Subcutaneous abdominal adipose tissue (tissue), 5 donors: ENCODE data around the gene CLSTN2.

Experiments
- H3K27ac ChIP-seq: one replicate; pipeline ENCODE4 v1.7.0; 2013; ENCODE audit warnings: low read depth, mild to moderate bottlenecking, inconsistent platforms, low read length, moderate library complexity
- H3K27me3 ChIP-seq, 5 donors: one replicate each; pipeline ENCODE4 v1.7.0; 2013; ENCODE audit warnings: low read length in 5 of 5, inconsistent platforms in 1 of 5; ENCODE audit not compliant: control insufficient read depth in 5 of 5, insufficient read depth in 4 of 5
- H3K36me3 ChIP-seq, 5 donors: one replicate each; pipeline ENCODE4 v1.7.0; 2013; ENCODE audit warnings: low read length in 5 of 5; ENCODE audit not compliant: control insufficient read depth in 5 of 5, insufficient read depth in 5 of 5
- H3K4me1 ChIP-seq, 5 donors: one replicate each; pipeline ENCODE4 v1.7.0; 2013; ENCODE audit warnings: low read length in 5 of 5, mild to moderate bottlenecking in 3 of 5, moderate library complexity in 1 of 5; ENCODE audit not compliant: control insufficient read depth in 5 of 5, insufficient read depth in 5 of 5
- H3K4me3 ChIP-seq, 5 donors: one replicate each; pipeline ENCODE4 v1.7.0; 2013; ENCODE audit warnings: low read length in 5 of 5, low read depth in 1 of 5
- H3K9ac ChIP-seq, 5 donors: one replicate each; pipeline ENCODE4 v1.7.0; 2013; ENCODE audit warnings: low read length in 5 of 5, mild to moderate bottlenecking in 4 of 5, moderate library complexity in 3 of 5
- H3K9me3 ChIP-seq, 5 donors: one replicate each; pipeline ENCODE4 v1.7.0; 2013; ENCODE audit warnings: low read length in 5 of 5; ENCODE audit not compliant: control insufficient read depth in 5 of 5
- donor health status: healthy.
- donor health status: healthy.
- donor health status: healthy.
- donor health status: healthy.
- donor health status: healthy.

CLSTN2 gene

GRCh38 chr3:140532793-140533330 is 597.9 kb downstream of the CLSTN2 start:
- no peaks in the 10 kb centered on the region for H3K27me3 ChIP-seq
- H3K4me3 ChIP-seq: no peak overlapping the region
- peaks cover 0 to 9% (median 2%) of the 10 kb centered on the region in 5 donors for H3K4me1 ChIP-seq
- no peak overlapping the region for H3K9ac ChIP-seq
- peaks cover 0 to 13% (median 0%) of the 10 kb centered on the region in 5 donors for H3K36me3 ChIP-seq
- H3K27ac ChIP-seq: no peak overlapping the region
- peaks cover 0 to 3% (median 0%) of the 10 kb centered on the region in 5 donors for H3K9me3 ChIP-seq

GRCh38 chr3:140536926-140537726 is 602.1 kb downstream of the CLSTN2 start:
- H3K4me1 ChIP-seq: peaks cover 0 to 1% (median 0%) of the 10 kb centered on the region in 5 donors
- H3K36me3 ChIP-seq: peaks cover 0 to 13% (median 0%) of the 10 kb centered on the region in 5 donors
- H3K27ac ChIP-seq: no peak overlapping the region
- no peak overlapping the region for H3K9ac ChIP-seq
- H3K27me3 ChIP-seq: no peaks in the 10 kb centered on the region
- H3K9me3 ChIP-seq: peaks cover 0 to 3% (median 0%) of the 10 kb centered on the region in 5 donors
- no peak overlapping the region for H3K4me3 ChIP-seq

GRCh38 chr3:140537727-140538082 is 602.7 kb downstream of the CLSTN2 start:
- Histone ChIP-seq H3K36me3 (peaks cover 0 to 13% (median 0%) of the 10 kb centered on the region in 5 donors), H3K9ac (no peak overlapping the region), H3K4me1 (peaks cover 0 to 1% (median 0%) of the 10 kb centered on the region in 5 donors), H3K9me3 (peaks cover 0 to 3% (median 0%) of the 10 kb centered on the region in 5 donors), H3K4me3 (no peak overlapping the region), H3K27ac (no peak overlapping the region), H3K27me3 (no peaks in the 10 kb centered on the region)

- Histone ChIP-seq H3K27me3 (no peaks in the 10 kb centered on the region), H3K36me3 (no peaks in the 10 kb centered on the region), H3K9me3 (no peaks in the 10 kb centered on the region), H3K4me1 (peaks cover 3 to 20% (median 14%) of the 10 kb centered on the region in 5 donors), H3K9ac (no peak overlapping the region), H3K27ac (no peak overlapping the region), H3K4me3 (no peak overlapping the region)
These were observed 605.3 kb downstream of the CLSTN2 start for GRCh38 chr3:140540262-140540661.

- Histone ChIP-seq H3K9ac (no peak overlapping the region), H3K9me3 (no peaks in the 10 kb centered on the region), H3K27me3 (no peaks in the 10 kb centered on the region), H3K27ac (no peak overlapping the region), H3K4me1 (peaks cover 3 to 35% (median 29%) of the 10 kb centered on the region in 5 donors), H3K4me3 (no peak overlapping the region), H3K36me3 (no peaks in the 10 kb centered on the region)
These were observed 607.1 kb downstream of the CLSTN2 start for GRCh38 chr3:140541975-140542653.

- H3K9ac ChIP-seq: no peak overlapping the region
- no peak overlapping the region for H3K4me3 ChIP-seq
- H3K36me3 ChIP-seq: no peaks in the 10 kb centered on the region
- no peaks in the 10 kb centered on the region for H3K27me3 ChIP-seq
- peak overlapping the region; percentile 17 for H3K27ac ChIP-seq
- peaks cover 3 to 35% (median 29%) of the 10 kb centered on the region in 5 donors for H3K4me1 ChIP-seq
- H3K9me3 ChIP-seq: no peaks in the 10 kb centered on the region
These were observed 610.2 kb downstream of the CLSTN2 start for GRCh38 chr3:140545197-140545596.

- no peaks in the 10 kb centered on the region for H3K27me3 ChIP-seq
These were observed 610.8 kb downstream of the CLSTN2 start for GRCh38 chr3:140545756-140546155.

GRCh38 chr3:140546649-140547048 is 611.7 kb downstream of the CLSTN2 start:
- H3K4me1 ChIP-seq: peaks cover 2 to 35% (median 29%) of the 10 kb centered on the region in 5 donors
- H3K9me3 ChIP-seq: no peaks in the 10 kb centered on the region
- no peak overlapping the region for H3K27ac ChIP-seq
- no peaks in the 10 kb centered on the region for H3K36me3 ChIP-seq
- no peaks in the 10 kb centered on the region for H3K27me3 ChIP-seq
- H3K9ac ChIP-seq: no peak overlapping the region
- no peak overlapping the region for H3K4me3 ChIP-seq

More at GRCh38 chr3:140545756-140546155, 610.8 kb downstream of the CLSTN2 start:
- Histone ChIP-seq H3K36me3 (no peaks in the 10 kb centered on the region), H3K4me1 (peaks cover 3 to 35% (median 29%) of the 10 kb centered on the region in 5 donors), H3K9ac (no peak overlapping the region), H3K27ac (peak overlapping the region; percentile 17), H3K4me3 (no peak overlapping the region), H3K9me3 (no peaks in the 10 kb centered on the region)

- no peak overlapping the region for H3K27ac ChIP-seq
- H3K9me3 ChIP-seq: no peaks in the 10 kb centered on the region
- H3K36me3 ChIP-seq: peaks cover 0 to 3% (median 0%) of the 10 kb centered on the region in 5 donors
- H3K9ac ChIP-seq: no peak overlapping the region
- H3K4me3 ChIP-seq: no peak overlapping the region
- no peaks in the 10 kb centered on the region for H3K27me3 ChIP-seq
- H3K4me1 ChIP-seq: no peaks in the 10 kb centered on the region
These were observed 617.4 kb downstream of the CLSTN2 start for GRCh38 chr3:140552403-140552802.

- no peak overlapping the region for H3K27ac ChIP-seq
- H3K9ac ChIP-seq: no peak overlapping the region
- H3K4me3 ChIP-seq: no peak overlapping the region
- no peaks in the 10 kb centered on the region for H3K27me3 ChIP-seq
- no peaks in the 10 kb centered on the region for H3K4me1 ChIP-seq
- peaks cover 0 to 3% (median 0%) of the 10 kb centered on the region in 5 donors for H3K36me3 ChIP-seq
- no peaks in the 10 kb centered on the region for H3K9me3 ChIP-seq
These were observed 617.9 kb downstream of the CLSTN2 start for GRCh38 chr3:140552898-140553297.
